SH-SY5Y (cell line): ENCODE measurements around the gene CELA3A.

Experiments used
- GATA2 ChIP-seq: IDR thresholded peaks from 2 replicates; pipeline ENCODE4 v1.6.1; 2011; ENCODE audit warnings: mild to moderate bottlenecking, low read depth, low read length
- GATA3 ChIP-seq: IDR thresholded peaks from 2 replicates; pipeline ENCODE4 v1.6.1; 2011; ENCODE audit warnings: low read depth, mild to moderate bottlenecking, low read length, moderate library complexity

GRCh38 chr1:22053017-22053860 is 51.8 kb downstream of the CELA3A start:
- TF ChIP-seq GATA2 (no peak), GATA3 (no peak)
